GM23338 (cell line): ENCODE results near the gene SCYGR6.

Source experiments
- EZH2 ChIP-seq: fragments of 200-600 bp; sonication (generic); IDR thresholded peaks from one replicate; pipeline ENCODE4 v1.8.0; 2017; ENCODE audit warnings: antibody characterized with exemption, mild to moderate bottlenecking, low read depth; ENCODE audit not compliant: unreplicated experiment
- EZH2phosphoT487 ChIP-seq: fragments of 200-600 bp; sonication (generic); IDR thresholded peaks from one replicate; pipeline ENCODE4 v1.8.1; 2018; ENCODE audit warnings: antibody characterized with exemption; ENCODE audit not compliant: unreplicated experiment
- POLR2AphosphoS5 ChIP-seq: IDR thresholded peaks from 2 replicates; pipeline ENCODE4 v1.6.1; 2016; ENCODE audit warnings: antibody characterized with exemption, low read depth
- TF ChIP-seq, protein P1 (sequence below), 2 experiments: fragments of 200-600 bp in 1 of 2; sonication (generic) in 1 of 2; conservative IDR thresholded peaks; 2 replicates each; pipeline versions ENCODE4 v1.5.1 to v1.6.1; 2016 to 2017; ENCODE audit warnings: antibody characterized with exemption in 2 of 2, low read depth in 2 of 2, mild to moderate bottlenecking in 2 of 2, moderate library complexity in 1 of 2
- TF ChIP-seq, protein P2 (sequence below): IDR thresholded peaks from one replicate; pipeline ENCODE4 v1.6.1; 2018; ENCODE audit warnings: antibody characterized with exemption; ENCODE audit not compliant: unreplicated experiment

DNA sequence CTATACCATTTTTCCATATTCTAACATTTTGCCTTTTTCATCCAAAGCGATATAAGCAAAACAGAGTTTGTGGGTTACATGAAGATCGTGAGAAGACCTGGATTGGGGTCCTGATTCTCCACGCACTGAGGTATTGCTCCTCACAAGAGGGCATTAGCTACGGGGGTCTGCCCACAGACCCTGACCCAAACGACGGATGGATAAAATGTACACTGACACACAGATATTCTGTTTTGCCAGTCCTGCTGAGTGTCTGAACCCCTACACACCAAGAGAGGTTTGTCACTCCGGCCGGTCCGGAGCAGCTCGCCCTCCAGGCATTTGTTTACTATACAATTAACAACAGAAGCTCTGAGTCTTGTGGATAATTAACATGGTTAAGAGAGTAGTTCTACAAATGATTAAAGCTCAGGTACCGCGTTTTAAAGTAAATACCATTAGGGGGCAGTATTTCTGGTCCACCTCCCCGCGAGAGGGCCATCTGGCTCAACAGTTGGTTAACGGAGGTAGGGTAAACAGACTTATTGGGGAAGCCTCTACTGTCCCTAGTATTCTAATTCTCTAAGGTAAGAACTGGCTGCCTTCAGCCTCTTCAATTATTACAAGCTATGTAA lies 49.6 kb upstream of the SCYGR6 start:
- TF ChIP-seq, protein P1, sequence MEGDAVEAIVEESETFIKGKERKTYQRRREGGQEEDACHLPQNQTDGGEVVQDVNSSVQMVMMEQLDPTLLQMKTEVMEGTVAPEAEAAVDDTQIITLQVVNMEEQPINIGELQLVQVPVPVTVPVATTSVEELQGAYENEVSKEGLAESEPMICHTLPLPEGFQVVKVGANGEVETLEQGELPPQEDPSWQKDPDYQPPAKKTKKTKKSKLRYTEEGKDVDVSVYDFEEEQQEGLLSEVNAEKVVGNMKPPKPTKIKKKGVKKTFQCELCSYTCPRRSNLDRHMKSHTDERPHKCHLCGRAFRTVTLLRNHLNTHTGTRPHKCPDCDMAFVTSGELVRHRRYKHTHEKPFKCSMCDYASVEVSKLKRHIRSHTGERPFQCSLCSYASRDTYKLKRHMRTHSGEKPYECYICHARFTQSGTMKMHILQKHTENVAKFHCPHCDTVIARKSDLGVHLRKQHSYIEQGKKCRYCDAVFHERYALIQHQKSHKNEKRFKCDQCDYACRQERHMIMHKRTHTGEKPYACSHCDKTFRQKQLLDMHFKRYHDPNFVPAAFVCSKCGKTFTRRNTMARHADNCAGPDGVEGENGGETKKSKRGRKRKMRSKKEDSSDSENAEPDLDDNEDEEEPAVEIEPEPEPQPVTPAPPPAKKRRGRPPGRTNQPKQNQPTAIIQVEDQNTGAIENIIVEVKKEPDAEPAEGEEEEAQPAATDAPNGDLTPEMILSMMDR (conservative IDR thresholded peaks at IDR 0.05; ENCODE audit: low read depth in 2 of 2): peak; percentile 70 to 72
- TF ChIP-seq POLR2AphosphoS5 (no peak), EZH2phosphoT487 (no peak), EZH2 (no peak)
- TF ChIP-seq, protein P2, sequence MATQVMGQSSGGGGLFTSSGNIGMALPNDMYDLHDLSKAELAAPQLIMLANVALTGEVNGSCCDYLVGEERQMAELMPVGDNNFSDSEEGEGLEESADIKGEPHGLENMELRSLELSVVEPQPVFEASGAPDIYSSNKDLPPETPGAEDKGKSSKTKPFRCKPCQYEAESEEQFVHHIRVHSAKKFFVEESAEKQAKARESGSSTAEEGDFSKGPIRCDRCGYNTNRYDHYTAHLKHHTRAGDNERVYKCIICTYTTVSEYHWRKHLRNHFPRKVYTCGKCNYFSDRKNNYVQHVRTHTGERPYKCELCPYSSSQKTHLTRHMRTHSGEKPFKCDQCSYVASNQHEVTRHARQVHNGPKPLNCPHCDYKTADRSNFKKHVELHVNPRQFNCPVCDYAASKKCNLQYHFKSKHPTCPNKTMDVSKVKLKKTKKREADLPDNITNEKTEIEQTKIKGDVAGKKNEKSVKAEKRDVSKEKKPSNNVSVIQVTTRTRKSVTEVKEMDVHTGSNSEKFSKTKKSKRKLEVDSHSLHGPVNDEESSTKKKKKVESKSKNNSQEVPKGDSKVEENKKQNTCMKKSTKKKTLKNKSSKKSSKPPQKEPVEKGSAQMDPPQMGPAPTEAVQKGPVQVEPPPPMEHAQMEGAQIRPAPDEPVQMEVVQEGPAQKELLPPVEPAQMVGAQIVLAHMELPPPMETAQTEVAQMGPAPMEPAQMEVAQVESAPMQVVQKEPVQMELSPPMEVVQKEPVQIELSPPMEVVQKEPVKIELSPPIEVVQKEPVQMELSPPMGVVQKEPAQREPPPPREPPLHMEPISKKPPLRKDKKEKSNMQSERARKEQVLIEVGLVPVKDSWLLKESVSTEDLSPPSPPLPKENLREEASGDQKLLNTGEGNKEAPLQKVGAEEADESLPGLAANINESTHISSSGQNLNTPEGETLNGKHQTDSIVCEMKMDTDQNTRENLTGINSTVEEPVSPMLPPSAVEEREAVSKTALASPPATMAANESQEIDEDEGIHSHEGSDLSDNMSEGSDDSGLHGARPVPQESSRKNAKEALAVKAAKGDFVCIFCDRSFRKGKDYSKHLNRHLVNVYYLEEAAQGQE: no peak
